Activated CD8-positive, alpha-beta memory T cell treated with anti-CD3 and anti-CD28 coated beads for 48 hours (primary cell): ENCODE measurements around the gene FRMD4A.

ENCODE experiments used
- DNase-seq, 3 experiments: peaks; one replicate each; pipeline ENCODE4 v3.0.0-alpha.2; 2020; ENCODE audit warnings: low read depth in 2 of 3, low spot score in 2 of 3

The FRMD4A gene

GRCh38 chr10:13991353-13991752 is 339.4 kb downstream of the FRMD4A start:
- no peak for DNase-seq

GRCh38 chr10:13990946-13991345 is 339.8 kb downstream of the FRMD4A start:
- no peak for DNase-seq

- no peak for DNase-seq
Observed at GRCh38 chr10:13990392-13990805, 340.3 kb downstream of the FRMD4A start.

- no peak for DNase-seq
Observed at GRCh38 chr10:13989616-13990015, 341.1 kb downstream of the FRMD4A start.

GRCh38 chr10:13987446-13987845 is 343.3 kb downstream of the FRMD4A start:
- DNase-seq, result no peak

GRCh38 chr10:13984647-13985155 is 346.0 kb downstream of the FRMD4A start:
- DNase-seq, result no peak

GRCh38 chr10:13983035-13983434 is 347.7 kb downstream of the FRMD4A start:
- no peak for DNase-seq

GRCh38 chr10:13978533-13979115 is 352.1 kb downstream of the FRMD4A start:
- no peak for DNase-seq

GRCh38 chr10:13977861-13978532 is 352.7 kb downstream of the FRMD4A start:
- no peak for DNase-seq

GRCh38 chr10:13973742-13974141 is 357.0 kb downstream of the FRMD4A start:
- no peak for DNase-seq

- no peak for DNase-seq
Observed at GRCh38 chr10:13972609-13973008, 358.1 kb downstream of the FRMD4A start.

- no peak for DNase-seq
Observed at GRCh38 chr10:13971601-13972475, 358.9 kb downstream of the FRMD4A start.

GRCh38 chr10:13970957-13971353 is 359.8 kb downstream of the FRMD4A start:
- no peak for DNase-seq

- no peak for DNase-seq
Observed at GRCh38 chr10:13970236-13970956, 360.3 kb downstream of the FRMD4A start.

GRCh38 chr10:13969792-13970140 is 361.0 kb downstream of the FRMD4A start:
- DNase-seq, result no peak

GRCh38 chr10:13969118-13969791 is 361.5 kb downstream of the FRMD4A start:
- DNase-seq, result no peak

GRCh38 chr10:13961853-13962252 is 368.9 kb downstream of the FRMD4A start:
- no peak for DNase-seq

- DNase-seq, result no peak
Observed at GRCh38 chr10:13961097-13961496, 369.6 kb downstream of the FRMD4A start.

GRCh38 chr10:13960603-13961002 is 370.1 kb downstream of the FRMD4A start:
- DNase-seq, result no peak

- DNase-seq, result no peak
Observed at GRCh38 chr10:13959443-13960359, 371.0 kb downstream of the FRMD4A start.
